Ishikawa (cell line): ENCODE measurements around the gene PTCHD4.

ENCODE experiments used
- CEBPB ChIP-seq: IDR thresholded peaks from 2 replicates; pipeline ENCODE4 v1.6.1; 2012
- EP300 ChIP-seq: IDR thresholded peaks from 2 replicates; pipeline ENCODE4 v1.6.1; 2012; ENCODE audit warnings: borderline replicate concordance
- FOXM1 ChIP-seq: IDR thresholded peaks from 2 replicates; pipeline ENCODE4 v1.6.1; 2012; ENCODE audit warnings: low read depth, borderline replicate concordance
- NFIC ChIP-seq: IDR thresholded peaks from 2 replicates; pipeline ENCODE4 v1.6.1; 2012
- RAD21 ChIP-seq: IDR thresholded peaks from 2 replicates; pipeline ENCODE4 v1.6.1; 2012; ENCODE audit warnings: low read depth
- TAF1 ChIP-seq: IDR thresholded peaks from 2 replicates; pipeline ENCODE4 v1.6.1; 2012; ENCODE audit warnings: low read depth, mild to moderate bottlenecking
- TCF12 ChIP-seq: IDR thresholded peaks from 2 replicates; pipeline ENCODE4 v1.6.1; 2012; ENCODE audit warnings: low read depth
- YY1 ChIP-seq: IDR thresholded peaks from 2 replicates; pipeline ENCODE4 v1.6.1; 2012; ENCODE audit warnings: low read depth
- ZBTB7A ChIP-seq: IDR thresholded peaks from 2 replicates; pipeline ENCODE4 v1.6.1; 2012; ENCODE audit warnings: low read depth
- TF ChIP-seq, protein P1 (sequence below): IDR thresholded peaks from 2 replicates; pipeline ENCODE4 v1.6.1; 2012; ENCODE audit warnings: low read depth, mild to moderate bottlenecking

- TF ChIP-seq EP300 (no peak), CEBPB (no peak), RAD21 (no peak), FOXM1 (no peak), TAF1 (no peak), TCF12 (no peak), YY1 (no peak), NFIC (no peak), ZBTB7A (no peak)
- TF ChIP-seq, protein P1, sequence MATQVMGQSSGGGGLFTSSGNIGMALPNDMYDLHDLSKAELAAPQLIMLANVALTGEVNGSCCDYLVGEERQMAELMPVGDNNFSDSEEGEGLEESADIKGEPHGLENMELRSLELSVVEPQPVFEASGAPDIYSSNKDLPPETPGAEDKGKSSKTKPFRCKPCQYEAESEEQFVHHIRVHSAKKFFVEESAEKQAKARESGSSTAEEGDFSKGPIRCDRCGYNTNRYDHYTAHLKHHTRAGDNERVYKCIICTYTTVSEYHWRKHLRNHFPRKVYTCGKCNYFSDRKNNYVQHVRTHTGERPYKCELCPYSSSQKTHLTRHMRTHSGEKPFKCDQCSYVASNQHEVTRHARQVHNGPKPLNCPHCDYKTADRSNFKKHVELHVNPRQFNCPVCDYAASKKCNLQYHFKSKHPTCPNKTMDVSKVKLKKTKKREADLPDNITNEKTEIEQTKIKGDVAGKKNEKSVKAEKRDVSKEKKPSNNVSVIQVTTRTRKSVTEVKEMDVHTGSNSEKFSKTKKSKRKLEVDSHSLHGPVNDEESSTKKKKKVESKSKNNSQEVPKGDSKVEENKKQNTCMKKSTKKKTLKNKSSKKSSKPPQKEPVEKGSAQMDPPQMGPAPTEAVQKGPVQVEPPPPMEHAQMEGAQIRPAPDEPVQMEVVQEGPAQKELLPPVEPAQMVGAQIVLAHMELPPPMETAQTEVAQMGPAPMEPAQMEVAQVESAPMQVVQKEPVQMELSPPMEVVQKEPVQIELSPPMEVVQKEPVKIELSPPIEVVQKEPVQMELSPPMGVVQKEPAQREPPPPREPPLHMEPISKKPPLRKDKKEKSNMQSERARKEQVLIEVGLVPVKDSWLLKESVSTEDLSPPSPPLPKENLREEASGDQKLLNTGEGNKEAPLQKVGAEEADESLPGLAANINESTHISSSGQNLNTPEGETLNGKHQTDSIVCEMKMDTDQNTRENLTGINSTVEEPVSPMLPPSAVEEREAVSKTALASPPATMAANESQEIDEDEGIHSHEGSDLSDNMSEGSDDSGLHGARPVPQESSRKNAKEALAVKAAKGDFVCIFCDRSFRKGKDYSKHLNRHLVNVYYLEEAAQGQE: no peak
Measured at GRCh38 chr6:48134246-48134645, 23.2 kb upstream of the PTCHD4 start.
